COR-L47 (cell line): ENCODE results near the gene SP2.
A peak's percentile ranks its signal among the peaks of the same experiment; 100 is the strongest.

Experiments
- DNase-seq: peaks from one replicate; lab custom pipeline; 2025; lab: John Stamatoyannopoulos, UW

SP2 gene

DNA sequence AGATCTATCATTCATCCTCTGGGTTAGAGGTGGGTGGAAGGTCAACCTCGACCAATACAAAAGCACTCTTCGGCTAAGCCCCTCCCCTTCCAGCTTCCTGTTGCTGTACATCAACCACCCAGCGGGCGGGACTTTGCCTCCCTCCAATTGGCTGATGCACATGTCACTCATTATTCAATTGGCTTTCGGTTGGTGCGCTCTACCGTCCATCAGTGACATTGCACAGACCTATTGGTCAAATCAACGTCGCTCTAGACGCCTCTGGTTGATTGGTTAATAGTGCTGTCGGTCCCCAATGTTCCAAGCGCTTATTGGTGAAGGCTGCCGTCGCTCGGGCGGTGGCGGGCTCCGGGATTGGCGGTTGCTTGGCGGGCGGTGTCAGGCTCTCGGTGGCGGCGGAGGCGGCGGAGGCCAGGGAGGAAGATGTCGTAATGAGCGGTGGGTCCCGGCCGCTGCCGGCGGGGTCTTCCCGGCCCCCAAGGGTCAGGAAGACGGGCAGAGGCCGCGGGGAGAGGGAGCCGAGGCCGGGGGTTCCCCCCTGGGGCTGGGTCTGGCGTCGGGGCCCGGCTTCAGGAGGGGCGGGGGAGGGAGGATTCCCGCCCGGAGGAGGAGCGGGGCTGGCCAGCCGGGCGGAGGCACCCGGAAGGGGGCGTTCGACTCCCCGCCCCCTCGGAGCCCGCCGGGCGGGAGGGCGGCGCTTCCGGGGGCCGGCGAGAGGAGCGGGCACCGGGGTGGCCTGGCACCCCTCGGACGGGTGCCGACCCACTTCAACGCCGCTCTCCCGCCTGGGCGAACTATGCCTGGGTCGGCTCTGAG lies at the start of gene SP2:
SP2 (plus strand) TSS at position 381 of the 816 bp plus-strand sequence; CDS start at position 432, 51 bp downstream.
- DNase-seq: peak; percentile 100

DNA sequence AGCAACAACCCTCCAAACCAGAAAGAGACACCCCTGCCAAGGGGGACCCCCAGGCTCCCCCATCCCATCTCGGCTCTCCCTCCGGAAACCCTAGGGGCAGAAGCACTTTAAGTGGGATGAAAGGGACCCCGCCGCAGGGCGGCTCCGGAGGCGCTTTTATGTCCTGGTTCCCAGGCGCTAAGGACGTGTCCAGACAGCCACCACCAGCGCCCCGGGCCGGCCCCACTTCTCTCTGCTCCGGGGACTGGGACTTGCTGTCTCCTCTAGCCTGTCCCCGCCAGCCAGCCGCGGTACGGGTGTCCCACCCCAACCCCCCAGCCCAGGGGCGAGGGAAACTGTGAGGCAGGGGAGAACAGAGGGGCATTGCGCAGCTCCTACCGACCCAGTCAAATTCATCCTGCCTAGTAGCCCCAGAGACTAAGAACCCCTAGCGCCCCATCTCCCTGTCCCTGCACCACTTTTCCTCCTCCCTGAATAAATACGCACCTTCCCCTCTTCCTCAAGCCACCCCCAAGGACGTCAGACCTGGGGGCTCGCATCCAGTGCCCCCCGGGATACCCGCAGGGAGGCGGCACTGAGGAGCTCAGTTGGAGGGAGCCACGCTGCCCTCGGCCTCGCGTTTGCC lies 49.2 kb upstream of the SP2 start:
- DNase-seq: no peak

DNA sequence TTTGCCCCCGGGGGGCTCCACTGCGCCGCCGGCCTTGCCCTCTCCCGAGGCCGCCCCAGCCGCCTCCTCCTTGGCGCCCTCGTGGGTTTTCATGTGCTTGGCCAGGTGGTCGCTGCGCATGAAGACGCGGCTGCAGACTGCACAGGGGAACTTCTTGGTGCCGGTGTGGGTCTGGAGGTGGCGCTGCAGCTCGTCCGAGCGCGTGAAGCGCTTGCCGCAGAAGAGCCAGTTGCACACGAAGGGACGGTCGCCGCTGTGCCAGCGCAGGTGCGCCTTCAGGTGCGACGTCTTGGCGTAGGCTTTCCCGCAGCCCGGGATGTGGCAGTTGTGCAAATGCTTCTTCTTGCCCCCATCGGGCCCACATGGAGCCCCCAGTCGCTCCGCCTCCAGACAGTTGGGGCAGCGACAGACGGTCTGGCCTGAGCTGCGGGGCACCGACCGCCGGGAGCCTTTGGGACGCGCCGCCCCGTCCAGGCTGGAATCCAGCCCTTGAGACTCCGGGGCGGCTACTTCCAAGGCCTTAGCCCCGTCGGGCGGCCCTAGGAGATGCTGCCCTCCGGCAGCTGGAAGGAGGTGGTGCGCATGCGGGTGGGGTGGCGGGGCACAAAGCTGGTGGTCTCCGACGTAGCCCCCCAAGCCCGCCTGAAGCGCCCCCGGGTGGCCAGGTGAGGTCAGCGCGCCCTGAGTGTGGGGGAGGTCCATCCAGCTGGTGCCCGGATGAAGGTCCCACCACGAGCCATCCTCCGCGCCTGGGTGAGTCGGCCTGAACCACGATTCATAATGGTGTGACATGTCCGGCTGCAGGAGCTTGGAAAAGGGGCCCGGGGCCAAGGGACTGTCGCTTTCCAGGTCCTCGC lies 48.5 kb upstream of the SP2 start:
- no peak for DNase-seq

DNA sequence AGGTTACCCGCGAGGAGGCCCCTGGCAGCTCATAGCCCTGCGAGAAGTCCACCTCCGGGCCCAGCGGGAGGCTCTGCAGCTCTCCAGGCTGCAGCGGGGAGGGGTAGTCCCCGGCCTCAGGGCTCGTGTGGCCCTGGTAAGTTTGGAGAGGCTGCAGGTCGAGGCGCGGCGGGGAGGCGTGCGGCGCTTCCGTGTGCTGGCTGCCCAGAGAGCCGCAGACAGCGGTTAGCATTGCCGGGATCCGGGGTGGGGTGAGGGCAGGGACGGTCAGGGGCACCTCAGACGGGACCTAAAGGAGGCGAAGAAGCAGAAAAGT lies 47.9 kb upstream of the SP2 start:
- no peak for DNase-seq

DNA sequence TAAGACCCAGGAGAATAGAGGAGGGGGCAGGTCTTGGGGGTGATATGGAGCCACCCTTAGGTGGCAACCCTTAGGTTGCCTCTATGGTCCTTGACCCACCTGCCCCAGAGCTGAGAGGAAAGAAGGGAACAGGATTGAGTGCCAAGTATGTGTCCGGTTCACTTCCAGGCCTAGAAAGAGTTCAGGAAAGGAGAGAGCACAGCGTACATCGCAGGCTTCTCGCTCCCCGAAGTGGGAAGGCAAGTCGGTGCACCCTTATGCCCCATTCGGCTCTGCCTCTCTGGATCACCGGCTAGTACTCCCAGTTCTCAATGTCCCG lies 45.7 kb upstream of the SP2 start:
- no peak for DNase-seq

DNA sequence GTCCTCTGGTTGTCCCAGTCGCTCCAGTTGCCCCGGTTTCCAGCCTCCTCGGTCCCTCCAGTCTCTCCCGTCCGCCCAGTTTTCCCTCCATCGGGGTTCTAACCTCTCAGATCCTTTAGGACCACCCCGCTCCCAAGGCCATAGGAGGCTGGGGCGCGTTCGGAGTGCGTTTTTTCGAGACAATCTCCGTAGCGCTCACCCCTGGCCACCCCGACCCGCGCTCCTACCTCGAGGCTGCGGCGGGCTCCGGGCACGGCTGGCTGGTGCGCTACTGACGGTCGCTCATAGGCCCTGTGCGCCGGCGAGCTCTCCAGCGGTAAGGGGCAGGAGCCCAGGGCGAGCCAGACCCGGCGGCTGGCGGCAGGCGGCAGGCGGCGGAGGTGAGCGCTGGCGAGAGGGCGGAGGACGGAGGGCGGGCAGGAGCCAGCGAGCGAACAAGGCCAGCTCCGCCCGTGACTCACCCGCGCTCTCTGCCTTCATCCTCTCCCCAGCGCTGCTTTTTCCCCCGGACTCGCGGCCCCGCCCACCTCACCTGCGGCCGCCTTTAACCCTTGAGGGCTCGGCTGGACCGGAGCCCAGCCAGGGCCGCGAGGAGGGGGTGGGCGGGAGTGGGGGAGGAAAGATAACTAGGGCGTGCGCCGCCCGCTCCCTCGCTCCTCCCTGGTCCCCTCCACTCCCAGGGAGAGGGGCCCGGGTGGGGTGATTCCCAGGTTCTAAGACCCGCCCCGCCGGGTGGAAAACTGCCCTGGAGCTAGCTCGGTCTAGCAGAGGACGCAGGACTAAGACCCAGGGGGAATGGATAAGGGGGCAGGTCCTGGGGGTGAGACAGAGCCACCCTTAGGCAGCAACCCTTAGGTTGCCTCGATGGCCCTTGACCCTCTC lies 45.1 kb upstream of the SP2 start, which contains the start of gene SP6:
SP6 (minus strand) TSS at position 472 of the 882 bp plus-strand sequence. CDS start 2,734 bp downstream, outside the sequence.
- DNase-seq: peak; percentile 70

DNA sequence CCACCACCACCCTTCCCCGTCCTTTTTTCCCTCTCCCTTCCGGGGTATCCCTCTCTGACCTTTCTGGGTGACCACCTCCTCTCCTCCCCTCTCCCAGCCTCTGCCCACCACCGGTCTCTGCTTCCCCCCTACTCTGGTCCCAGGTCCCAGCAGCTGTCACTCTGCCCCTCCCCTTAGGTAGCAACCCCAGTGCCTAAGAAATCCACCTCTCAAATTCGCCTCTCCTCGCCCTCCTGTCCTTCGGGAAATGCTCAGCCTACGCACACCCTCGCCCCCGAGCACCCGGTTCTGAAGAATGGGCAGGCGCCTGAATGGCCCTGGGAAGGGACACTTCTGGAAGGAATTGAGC lies 44.3 kb upstream of the SP2 start:
- no peak for DNase-seq

DNA sequence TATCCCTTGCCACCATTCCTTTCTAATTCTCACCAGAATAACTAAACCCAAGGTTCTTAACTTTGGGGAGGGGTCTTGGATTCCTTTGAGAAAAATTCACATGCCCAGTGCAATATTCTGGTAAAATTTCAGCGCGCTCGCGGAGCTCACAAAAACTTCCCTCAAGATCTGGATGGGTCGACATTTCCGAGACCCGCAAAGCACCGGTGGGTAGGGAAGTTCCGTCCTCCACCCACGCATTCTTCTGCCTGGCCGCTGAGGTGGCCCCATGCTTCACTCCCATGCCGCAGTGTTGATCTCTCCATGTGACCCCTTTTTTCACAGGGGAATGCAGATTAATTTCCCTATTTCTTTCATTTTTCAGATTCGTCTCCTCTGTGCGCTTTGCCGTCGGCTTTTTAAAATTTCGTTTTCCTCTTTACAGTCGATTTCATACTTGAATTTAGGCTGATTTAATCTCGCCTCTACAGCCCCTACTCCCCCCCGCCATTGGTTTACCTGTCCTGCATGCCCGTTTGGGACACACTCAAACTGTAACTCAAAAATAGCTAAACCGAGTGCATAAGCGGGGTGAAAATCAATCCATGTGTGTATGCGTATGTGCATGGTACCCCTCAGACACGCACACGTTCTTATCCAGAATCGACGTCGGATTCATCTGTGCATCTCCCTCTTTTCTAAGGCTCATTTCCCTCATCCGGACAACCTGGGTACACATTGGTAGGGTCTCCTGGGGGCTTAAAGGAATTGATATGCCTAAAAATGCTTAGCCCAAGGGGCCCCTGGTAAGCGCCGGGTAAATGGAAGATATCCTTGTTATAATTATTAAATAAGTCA lies 43.7 kb upstream of the SP2 start:
- DNase-seq: no peak

DNA sequence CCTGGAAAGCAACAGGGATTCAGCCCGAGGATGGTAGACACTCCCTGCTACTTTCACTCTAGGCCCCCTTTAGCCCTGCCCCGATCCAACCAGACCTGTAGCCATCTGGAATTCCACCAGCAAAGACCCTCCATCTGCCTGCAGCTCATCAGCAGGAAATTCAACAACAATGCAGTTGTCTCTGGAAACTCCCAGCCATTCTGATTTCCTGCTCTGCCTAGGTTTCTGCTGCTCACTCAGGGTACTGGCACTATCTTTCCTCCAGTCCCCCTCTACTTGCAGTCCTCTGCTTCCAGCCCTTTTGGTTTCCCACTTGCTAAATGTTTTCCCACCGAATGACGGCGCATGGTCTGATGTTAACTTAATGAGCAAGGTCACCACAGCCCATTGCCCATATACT lies 42.4 kb upstream of the SP2 start:
- DNase-seq: no peak

DNA sequence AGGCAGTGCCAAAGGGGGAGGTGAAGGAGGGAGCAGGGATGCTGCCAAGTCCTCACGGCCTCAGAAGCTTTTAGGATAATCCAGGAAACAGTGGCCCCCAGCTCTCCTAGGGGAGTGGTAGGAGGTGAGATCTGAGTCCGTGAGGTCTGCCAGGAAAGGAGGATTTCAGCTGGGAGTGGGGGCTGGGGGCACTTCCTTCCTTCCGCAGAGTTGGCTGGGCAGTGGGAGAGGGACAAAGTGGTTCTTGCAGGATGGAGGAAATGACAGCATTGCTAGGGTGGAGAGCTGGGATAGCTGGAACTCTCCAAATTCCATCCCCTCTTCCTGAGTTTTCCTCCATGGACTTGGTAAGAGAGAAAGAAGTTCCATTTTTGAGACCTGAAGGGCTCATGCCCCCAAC lies 40.3 kb upstream of the SP2 start:
- no peak for DNase-seq

DNA sequence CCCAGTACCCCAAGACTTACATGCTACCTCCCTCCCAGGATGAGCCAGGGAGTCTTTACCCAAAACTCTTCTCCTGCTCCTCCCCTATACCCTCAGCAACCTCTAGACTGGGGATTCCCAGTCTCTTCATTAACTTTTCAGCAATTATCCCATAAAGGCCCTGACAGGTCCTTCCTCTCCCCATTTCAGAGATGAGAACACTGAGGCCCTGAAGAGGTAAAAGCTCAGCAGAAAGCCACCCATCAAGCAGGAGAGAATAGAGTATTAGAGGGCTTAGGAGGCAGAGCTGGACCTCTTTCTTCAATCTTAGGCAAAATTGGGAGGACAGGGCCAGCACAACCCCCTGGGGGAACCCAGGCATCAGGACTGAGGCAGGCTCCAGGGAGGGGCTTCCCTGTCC lies 39.2 kb upstream of the SP2 start:
- no peak for DNase-seq

DNA sequence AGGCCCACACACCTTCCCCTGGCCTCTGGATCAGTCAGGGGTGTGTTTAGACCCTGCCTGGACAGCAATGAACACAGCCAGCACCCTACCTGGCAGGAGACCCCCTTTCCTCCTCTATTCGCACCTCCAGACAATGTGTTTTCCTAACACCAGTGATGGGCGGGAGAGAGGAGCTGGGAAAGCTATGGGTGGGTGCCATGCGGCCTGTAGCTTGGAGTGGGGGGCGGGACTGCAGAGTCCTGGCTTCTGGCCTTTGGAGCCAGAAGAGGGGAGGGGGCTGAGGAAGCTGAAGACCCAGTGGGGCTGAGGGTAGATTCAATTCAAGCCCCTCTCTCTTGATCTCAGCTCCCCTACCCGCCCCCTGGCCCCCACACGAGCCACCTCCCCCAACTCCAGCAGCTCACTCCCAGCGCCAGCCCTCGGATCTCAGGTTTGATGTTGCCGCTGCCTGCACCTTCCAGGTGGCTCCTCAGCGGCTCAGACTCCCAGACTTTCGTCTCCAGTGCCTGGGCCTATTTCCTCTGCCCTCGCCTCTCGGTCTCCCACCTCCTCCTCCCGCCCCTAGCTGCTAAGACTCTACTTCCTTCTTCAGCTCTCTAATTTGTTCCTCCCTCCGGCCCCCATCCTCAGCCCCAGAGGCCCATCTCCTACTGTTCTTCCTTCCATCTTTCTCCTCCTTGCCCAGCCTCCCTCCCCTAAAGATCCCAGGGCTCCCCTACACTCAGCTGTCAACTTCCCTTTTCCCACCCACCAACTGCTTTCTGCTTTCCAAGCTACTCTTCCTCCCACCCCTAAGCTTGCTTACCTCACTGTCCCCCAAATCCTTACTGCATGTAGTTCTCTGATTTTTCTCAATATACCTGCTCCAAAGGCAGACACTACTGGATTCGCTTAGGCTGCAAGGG lies 38.2 kb upstream of the SP2 start:
- DNase-seq: no peak

DNA sequence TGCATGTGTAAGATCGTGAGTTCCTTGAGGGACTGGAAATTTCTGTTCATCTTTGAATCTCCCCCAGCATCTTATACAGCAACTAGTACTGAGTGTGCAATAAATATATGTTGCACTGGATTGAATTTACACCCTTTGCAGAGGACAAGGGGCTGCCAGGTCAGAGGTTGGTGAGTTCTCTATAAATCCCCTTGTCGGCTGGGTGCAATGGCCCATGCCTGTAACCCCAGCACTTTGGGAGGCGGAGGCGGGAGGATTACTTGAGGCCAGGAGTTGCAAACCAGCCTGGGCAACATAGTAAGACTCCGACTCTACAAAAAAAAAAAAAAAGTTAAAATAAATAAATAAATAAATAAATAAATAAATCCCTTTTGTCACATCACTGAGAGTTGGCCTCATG lies 35.6 kb upstream of the SP2 start:
- no peak for DNase-seq

DNA sequence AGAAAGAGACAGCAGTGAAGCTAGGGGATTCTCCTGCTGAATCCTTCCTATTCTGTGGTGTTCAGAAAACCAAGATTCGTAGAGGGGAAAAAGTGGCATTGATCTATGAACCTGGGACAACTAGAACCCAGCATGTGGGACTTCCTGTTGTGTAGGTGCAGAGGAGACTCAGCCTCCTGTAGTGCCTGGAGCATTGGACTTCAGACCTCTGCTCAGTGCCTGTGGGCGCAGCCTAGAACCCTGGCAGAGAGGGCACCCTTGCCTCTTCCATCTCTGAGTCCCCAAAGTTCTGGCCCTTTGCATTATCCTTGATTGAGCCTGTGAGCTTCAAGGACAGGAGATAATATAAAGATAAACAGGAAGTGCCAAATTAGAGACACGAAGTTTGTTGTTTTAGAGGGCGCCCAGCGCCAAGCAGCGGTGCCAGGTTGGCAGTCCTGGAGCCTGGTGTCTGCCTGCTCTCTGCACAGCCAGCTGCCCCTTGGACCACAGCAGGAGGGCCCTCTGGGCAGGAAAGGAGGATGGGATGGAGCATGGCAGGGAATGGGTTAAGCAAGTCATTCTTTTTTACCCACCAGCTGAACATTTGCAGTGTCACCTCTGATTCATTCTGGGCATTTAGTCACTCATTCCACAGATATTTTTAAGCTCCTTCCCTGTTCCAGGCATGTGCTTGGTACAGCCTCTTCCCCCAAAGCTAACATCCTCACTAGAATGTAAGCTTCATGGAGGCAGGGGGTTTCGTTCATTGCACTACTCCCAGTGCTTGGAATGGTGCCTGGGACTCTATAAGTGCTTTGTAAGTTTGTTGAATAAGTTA lies 33.2 kb upstream of the SP2 start:
- DNase-seq: peak; percentile 70

DNA sequence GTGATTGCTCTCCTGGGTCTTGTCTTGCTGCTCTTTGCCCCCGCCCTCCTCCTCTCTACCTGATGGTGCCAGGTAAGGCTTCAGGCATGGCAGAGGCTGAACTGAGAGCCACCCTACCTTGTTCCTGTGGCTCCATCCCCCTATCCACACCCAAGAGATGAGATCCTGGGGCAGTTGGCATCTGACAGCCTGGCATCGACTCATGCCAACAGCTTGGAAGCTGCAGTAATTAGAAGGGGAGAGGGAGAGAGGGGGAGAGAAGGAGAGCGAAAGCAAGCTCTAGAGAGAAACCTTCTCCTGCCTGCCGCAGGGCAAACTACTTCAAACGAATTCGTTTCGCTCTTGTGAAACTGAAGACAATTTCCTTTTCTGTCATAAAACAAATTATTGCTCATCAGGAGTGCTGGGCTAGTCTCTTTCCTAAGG lies 31.2 kb upstream of the SP2 start:
- no peak for DNase-seq

DNA sequence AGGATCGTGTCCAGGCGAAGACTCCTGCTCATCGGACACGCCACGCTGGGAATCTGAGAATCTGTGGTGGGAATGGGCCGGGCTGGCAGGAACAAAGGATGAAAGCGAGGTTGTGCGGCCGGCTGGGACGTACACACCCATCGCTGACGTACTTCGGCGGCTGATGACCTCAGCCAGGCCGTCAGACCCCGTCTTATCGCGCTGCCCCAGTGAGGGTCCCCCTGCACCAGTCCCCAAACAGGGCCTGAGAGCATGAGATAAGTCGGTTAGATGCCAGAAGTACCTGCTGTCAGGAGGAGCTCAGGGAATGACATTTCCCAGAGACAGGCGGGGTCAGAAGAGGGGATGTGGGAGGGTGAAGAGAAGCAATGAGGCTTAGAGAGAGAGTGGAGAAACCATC lies 29.1 kb upstream of the SP2 start:
- DNase-seq: no peak

DNA sequence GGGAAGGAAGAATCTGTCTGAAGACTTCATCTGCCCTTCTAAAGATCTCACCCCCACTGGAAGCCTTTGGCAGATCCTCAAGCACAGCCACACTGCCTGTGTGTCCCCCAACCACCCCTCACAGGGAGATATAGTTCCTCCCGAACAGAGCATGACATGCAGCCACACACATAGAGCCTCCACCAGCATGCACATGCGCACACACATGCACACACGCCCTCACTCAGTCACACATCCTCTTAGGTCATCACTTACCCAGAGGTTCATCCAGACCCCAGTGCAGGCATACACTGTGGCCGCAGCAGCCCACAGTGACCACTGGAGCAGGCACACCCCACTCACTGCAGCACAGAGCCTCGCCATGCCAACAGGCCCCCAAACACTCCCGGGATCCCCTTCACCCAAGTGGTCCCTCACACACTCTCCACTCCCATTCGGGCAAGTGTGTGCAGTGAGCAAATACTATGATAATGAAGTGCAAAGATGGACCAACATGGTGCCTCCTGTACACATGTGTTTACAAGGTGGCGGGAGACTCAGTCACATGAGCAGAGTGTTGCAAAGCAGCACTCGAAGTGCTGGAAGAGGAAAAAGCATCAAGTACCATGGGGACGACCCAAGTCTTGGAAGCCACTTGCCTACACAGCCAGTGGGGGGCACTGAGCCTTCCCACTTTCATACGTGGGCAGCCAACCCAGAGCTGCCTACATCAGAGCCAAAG lies 28.1 kb upstream of the SP2 start:
- no peak for DNase-seq

DNA sequence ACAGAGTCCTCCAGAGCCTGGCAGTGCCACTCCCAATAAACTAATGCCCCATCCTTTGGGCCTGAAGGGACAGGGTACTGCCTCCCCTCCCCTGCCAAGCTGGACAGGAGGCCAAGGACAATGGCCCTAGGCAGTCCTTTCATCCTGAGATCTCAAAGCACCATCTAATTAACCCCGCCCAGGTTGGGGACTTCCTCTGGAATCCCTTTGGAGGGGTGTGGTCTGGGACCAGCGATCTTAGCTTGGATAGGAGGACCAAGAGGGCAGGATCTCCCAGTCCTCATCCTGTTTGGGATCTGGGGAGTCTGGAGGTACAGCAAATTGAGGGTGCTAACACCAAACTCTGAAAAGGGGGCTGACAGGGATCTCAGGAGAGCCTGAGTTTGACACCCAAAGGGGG lies 26.9 kb upstream of the SP2 start:
- DNase-seq: no peak

DNA sequence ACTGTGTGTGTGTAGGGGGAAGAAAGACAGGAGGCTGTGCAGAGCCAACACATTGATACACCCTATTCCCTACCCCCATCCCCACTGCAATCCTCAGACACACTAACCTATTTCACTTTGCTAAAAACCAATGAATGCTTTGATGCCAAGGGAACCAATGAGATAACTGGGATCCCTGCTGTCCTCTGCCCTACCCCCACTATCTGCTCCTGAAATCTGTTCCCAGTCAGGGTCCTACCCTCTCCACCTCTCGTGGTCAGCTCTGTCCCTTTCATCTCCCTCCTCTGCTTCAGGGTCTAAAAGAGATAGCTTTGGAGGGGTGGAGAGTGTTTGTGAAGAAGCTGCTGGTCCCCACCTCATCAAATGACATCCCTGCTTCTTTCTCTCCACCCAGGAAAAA lies 26.0 kb upstream of the SP2 start:
- no peak for DNase-seq
